ENCODE data around the gene TBC1D22B. TPM values are rescaled to one million over a fixed set of nuclear protein-coding genes. Genes with fewer than 3 reads are reported as not detected.

The TBC1D22B gene
- total and polyA plus RNA-seq, 2 of the 13 experiments (the other 11 are each of a cell fraction or from before 2014, with no cell fraction given), result 9.7 to 12.9 TPM

- TF ChIP-seq AFF4 (CRISPR knock-in tag; IDR thresholded peaks at IDR 0.05), result no peak
- TF ChIP-seq ZNF510 (CRISPR knock-in tag; IDR thresholded peaks at IDR 0.05; ENCODE audit: low read depth), result no peak
- TF ChIP-seq ZNF619 (CRISPR knock-in tag; IDR thresholded peaks at IDR 0.05), result no peak
- no peak for TF ChIP-seq PAF1 (CRISPR knock-in tag; IDR thresholded peaks at IDR 0.05)
- TF ChIP-seq, protein P1, sequence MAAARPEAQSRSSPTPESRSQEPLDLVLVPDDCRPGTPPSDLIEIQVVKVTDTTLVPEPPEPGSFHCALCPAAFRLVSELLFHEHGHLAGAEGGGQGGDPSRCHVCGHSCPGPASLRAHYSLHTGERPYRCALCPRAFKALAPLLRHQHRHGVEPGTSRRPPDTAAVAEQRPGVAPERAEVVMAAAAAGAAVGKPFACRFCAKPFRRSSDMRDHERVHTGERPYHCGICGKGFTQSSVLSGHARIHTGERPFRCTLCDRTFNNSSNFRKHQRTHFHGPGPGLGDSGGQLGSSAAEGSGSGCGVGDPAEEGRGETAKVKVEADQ (CRISPR knock-in tag; IDR thresholded peaks at IDR 0.05; ENCODE audit: borderline replicate concordance), result no peak
- TF ChIP-seq GLI4 (CRISPR knock-in tag; IDR thresholded peaks at IDR 0.05; ENCODE audit: borderline replicate concordance), result no peak
- no peak for TF ChIP-seq CHD4 (IDR thresholded peaks at IDR 0.05; ENCODE audit: borderline replicate concordance, low read length)
- TF ChIP-seq JUN (CRISPR knock-in tag; IDR thresholded peaks at IDR 0.05), result no peak
- TF ChIP-seq, protein P2, sequence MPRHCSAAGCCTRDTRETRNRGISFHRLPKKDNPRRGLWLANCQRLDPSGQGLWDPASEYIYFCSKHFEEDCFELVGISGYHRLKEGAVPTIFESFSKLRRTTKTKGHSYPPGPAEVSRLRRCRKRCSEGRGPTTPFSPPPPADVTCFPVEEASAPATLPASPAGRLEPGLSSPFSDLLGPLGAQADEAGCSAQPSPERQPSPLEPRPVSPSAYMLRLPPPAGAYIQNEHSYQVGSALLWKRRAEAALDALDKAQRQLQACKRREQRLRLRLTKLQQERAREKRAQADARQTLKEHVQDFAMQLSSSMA (CRISPR knock-in tag; IDR thresholded peaks at IDR 0.05), result no peak
- TF ChIP-seq ZNF33A (CRISPR knock-in tag; IDR thresholded peaks at IDR 0.05; ENCODE audit: borderline replicate concordance), result no peak
- no peak for TF ChIP-seq SYNCRIP (IDR thresholded peaks at IDR 0.05; ENCODE audit: insufficient read depth, low read depth, low read length)
- TF ChIP-seq ZBTB20 (CRISPR knock-in tag; IDR thresholded peaks at IDR 0.05; ENCODE audit: borderline replicate concordance, low read depth), result no peak
- no peak for TF ChIP-seq KLF6 (CRISPR knock-in tag; IDR thresholded peaks at IDR 0.05)
- TF ChIP-seq IRF9 (CRISPR knock-in tag; IDR thresholded peaks at IDR 0.05; ENCODE audit: borderline replicate concordance), result no peak
- peak; percentile 17; the same call in 1 of the 2 replicates for TF ChIP-seq HMG20A (CRISPR knock-in tag; IDR thresholded peaks at IDR 0.05; ENCODE audit: borderline replicate concordance)
- no peak for TF ChIP-seq ZNF382 (CRISPR knock-in tag; IDR thresholded peaks at IDR 0.05; ENCODE audit: borderline replicate concordance)
- TF ChIP-seq ZNF225 (CRISPR knock-in tag; IDR thresholded peaks at IDR 0.05), result no peak
- no peak for TF ChIP-seq IKZF5 (CRISPR knock-in tag; IDR thresholded peaks at IDR 0.05)
- TF ChIP-seq TOE1 (CRISPR knock-in tag; IDR thresholded peaks at IDR 0.05), result no peak
- TF ChIP-seq ATM (IDR thresholded peaks at IDR 0.05; ENCODE audit: borderline replicate concordance), result no peak
- no peak for TF ChIP-seq ZNF18 (CRISPR knock-in tag; IDR thresholded peaks at IDR 0.05; ENCODE audit: insufficient replicate concordance)
- TF ChIP-seq FOSL1 (CRISPR knock-in tag; IDR thresholded peaks at IDR 0.05; ENCODE audit: borderline replicate concordance), result no peak
These were observed 124.0 kb downstream of the TBC1D22B start (continued) for GRCh38 chr6:37381579-37381978.

All from HepG2 (cell line).